ENCODE data around the gene ATF7IP2.
"Not testable (repeated sequence)": the region's sequence is repeated elsewhere in the genome, so short reads cannot be mapped to it uniquely, and the experiment has no call there.

ATF7IP2 gene

DNA sequence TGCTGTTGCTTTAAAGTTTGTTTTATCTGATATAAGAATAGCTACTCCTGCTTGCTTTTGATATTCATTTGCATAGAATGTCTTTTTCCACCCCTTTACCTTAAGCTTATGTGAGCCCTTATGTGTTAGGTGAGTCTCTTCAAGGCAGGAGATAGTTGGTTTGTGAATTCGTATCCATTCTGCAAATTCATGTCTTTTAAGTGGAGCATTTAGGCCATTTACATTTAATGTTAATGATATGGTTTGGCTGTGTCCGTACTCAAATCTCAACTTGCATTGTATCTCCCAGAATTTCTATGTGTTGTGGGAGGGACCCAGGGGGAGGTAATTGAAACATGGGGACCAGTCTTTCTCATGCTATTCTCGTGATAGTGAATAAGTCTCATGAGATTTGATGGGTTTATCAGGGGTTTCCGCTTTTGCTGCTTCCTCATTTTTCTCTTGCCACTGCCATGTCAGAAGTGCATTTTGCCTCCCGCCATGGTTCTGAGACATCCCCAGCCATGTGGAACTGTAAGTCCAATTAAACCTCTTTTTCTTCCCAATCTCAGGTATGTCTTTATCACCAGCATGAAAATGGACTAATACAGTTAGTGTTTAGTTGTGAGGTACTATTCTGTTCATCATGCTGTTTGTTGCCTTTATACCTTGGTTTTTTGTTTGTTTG lies 27.2 kb downstream of the ATF7IP2 start:
- no peak overlapping the region for H3K4me3 ChIP-seq (ENCODE audit: low read length)
- WGBS = 95% methylated on average over 5 of the region's 5 CpGs
- H3K9me3 ChIP-seq (ENCODE audit: insufficient read depth, low read depth, low read length) = peaks cover 73% of the 10 kb centered on the region

GRCh38 chr16:10418204-10418603 lies 32.3 kb downstream of the ATF7IP2 start:
- H3K9ac ChIP-seq (ENCODE audit: low read depth, low read length); H3K27ac ChIP-seq (ENCODE audit: low read depth, low read length); H3K27me3 ChIP-seq (ENCODE audit: insufficient read depth, low read length); H3K4me1 ChIP-seq (ENCODE audit: insufficient read depth, low read length); H3K4me3 ChIP-seq (ENCODE audit: low read length): not testable (repeated sequence)
- Histone ChIP-seq H3K9me3 (ENCODE audit: insufficient read depth, low read depth, low read length) (peaks cover 42% of the 10 kb centered on the region), H3K36me3 (ENCODE audit: insufficient read depth, low read length) (peaks cover 23% of the 10 kb centered on the region; the same call in 1 of the 2 replicates)
- 92% methylated on average over 6 of the region's 6 CpGs for WGBS

More for the DNA sequence above, 27.2 kb downstream of the ATF7IP2 start:
- H3K9ac ChIP-seq (ENCODE audit: low read depth, low read length) = no peak overlapping the region
- H3K36me3 ChIP-seq (ENCODE audit: insufficient read depth, low read length) = peaks cover 20% of the 10 kb centered on the region; the same call in 1 of the 2 replicates
- H3K4me1 ChIP-seq (ENCODE audit: insufficient read depth, low read length) = no peaks in the 10 kb centered on the region
- H3K27me3 ChIP-seq (ENCODE audit: insufficient read depth, low read length) = no peaks in the 10 kb centered on the region
- H3K27ac ChIP-seq (ENCODE audit: low read depth, low read length) = no peak overlapping the region

GRCh38 chr16:10419701-10420100 lies 33.8 kb downstream of the ATF7IP2 start:
- H3K9ac ChIP-seq (ENCODE audit: low read depth, low read length) = no peak overlapping the region
- H3K4me3 ChIP-seq (ENCODE audit: low read length) = no peak overlapping the region
- no peak overlapping the region for H3K27ac ChIP-seq (ENCODE audit: low read depth, low read length)
- H3K27me3 ChIP-seq (ENCODE audit: insufficient read depth, low read length) = no peaks in the 10 kb centered on the region
- WGBS = 97% methylated on average over 3 of the region's 3 CpGs
- H3K4me1 ChIP-seq (ENCODE audit: insufficient read depth, low read length) = no peaks in the 10 kb centered on the region
- peaks cover 34% of the 10 kb centered on the region for H3K9me3 ChIP-seq (ENCODE audit: insufficient read depth, low read depth, low read length)
- H3K36me3 ChIP-seq (ENCODE audit: insufficient read depth, low read length) = peaks cover 22% of the 10 kb centered on the region; the same call in 1 of the 2 replicates

GRCh38 chr16:10421596-10421995 lies 35.7 kb downstream of the ATF7IP2 start:
- H3K9me3 ChIP-seq (ENCODE audit: insufficient read depth, low read depth, low read length) = peaks cover 16% of the 10 kb centered on the region
- no peaks in the 10 kb centered on the region for H3K27me3 ChIP-seq (ENCODE audit: insufficient read depth, low read length)
- H3K27ac ChIP-seq (ENCODE audit: low read depth, low read length) = no peak overlapping the region
- no peak overlapping the region for H3K4me3 ChIP-seq (ENCODE audit: low read length)
- H3K36me3 ChIP-seq (ENCODE audit: insufficient read depth, low read length) = peaks cover 12% of the 10 kb centered on the region; the same call in 1 of the 2 replicates
- 90% methylated on average over 3 of the region's 3 CpGs for WGBS
- H3K9ac ChIP-seq (ENCODE audit: low read depth, low read length) = no peak overlapping the region
- H3K4me1 ChIP-seq (ENCODE audit: insufficient read depth, low read length) = no peaks in the 10 kb centered on the region

DNA sequence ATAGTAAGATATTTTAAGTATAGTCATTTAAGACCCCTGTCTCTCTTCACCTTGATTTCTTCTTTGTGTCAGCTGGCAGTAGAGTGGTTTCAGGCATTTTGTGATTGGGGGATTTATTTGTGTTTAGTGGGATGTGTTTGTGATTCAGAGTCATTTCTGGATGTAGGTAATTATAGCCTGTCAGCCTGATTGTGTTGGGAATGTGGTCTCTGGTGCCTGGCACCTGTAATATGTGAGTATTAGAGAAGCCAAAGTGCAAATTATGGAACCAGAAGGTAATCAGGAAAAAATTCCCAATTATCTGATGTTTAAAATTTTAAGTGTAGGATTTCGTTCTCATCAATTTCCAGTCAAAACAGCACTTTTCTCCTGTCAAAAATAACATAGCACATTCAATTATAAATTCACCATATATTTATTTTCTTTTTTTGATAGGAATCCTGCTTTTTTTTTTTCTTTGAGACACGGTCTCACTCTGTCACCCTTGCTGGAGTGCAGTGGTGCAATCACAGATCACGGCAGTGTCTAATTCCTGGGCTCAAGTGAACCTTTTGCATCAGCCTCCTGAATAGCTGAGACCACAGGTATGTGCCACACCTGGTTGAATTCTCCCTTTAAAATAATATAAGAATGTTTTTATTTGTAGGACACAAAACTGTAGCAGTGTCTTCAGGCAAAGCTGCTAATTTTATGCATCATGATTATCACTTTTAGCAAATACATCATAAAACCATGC lies 42.7 kb downstream of the ATF7IP2 start:
- no peak overlapping the region for H3K4me3 ChIP-seq (ENCODE audit: low read length)
- no peaks in the 10 kb centered on the region for H3K9me3 ChIP-seq (ENCODE audit: insufficient read depth, low read depth, low read length)
- H3K27ac ChIP-seq (ENCODE audit: low read depth, low read length) = no peak overlapping the region
- 99% methylated on average over 2 of the region's 3 CpGs for WGBS
- H3K4me1 ChIP-seq (ENCODE audit: insufficient read depth, low read length) = no peaks in the 10 kb centered on the region
- H3K9ac ChIP-seq (ENCODE audit: low read depth, low read length) = no peak overlapping the region
- no peaks in the 10 kb centered on the region for H3K27me3 ChIP-seq (ENCODE audit: insufficient read depth, low read length)
- H3K36me3 ChIP-seq (ENCODE audit: insufficient read depth, low read length) = peaks cover 26% of the 10 kb centered on the region

- H3K9ac ChIP-seq (ENCODE audit: low read depth, low read length); H3K4me1 ChIP-seq (ENCODE audit: insufficient read depth, low read length); H3K9me3 ChIP-seq (ENCODE audit: insufficient read depth, low read depth, low read length); H3K4me3 ChIP-seq (ENCODE audit: low read length); H3K27ac ChIP-seq (ENCODE audit: low read depth, low read length); H3K27me3 ChIP-seq (ENCODE audit: insufficient read depth, low read length): not testable (repeated sequence)
- peaks cover 34% of the 10 kb centered on the region for H3K36me3 ChIP-seq (ENCODE audit: insufficient read depth, low read length)
- 95% methylated on average over 12 of the region's 12 CpGs for WGBS
Measured at GRCh38 chr16:10429299-10429969, 43.6 kb downstream of the ATF7IP2 start.

GRCh38 chr16:10441726-10442125 lies 55.9 kb downstream of the ATF7IP2 start:
- Histone ChIP-seq H3K4me1 (ENCODE audit: insufficient read depth, low read length) (no peaks in the 10 kb centered on the region), H3K27ac (ENCODE audit: low read depth, low read length) (no peak overlapping the region), H3K27me3 (ENCODE audit: insufficient read depth, low read length) (no peaks in the 10 kb centered on the region), H3K9ac (ENCODE audit: low read depth, low read length) (no peak overlapping the region), H3K36me3 (ENCODE audit: insufficient read depth, low read length) (peaks cover 67% of the 10 kb centered on the region), H3K4me3 (ENCODE audit: low read length) (no peak overlapping the region), H3K9me3 (ENCODE audit: insufficient read depth, low read depth, low read length) (peaks cover 53% of the 10 kb centered on the region)
- over 99% methylated on average over 3 of the region's 3 CpGs for WGBS

GRCh38 chr16:10447289-10447688 lies 61.4 kb downstream of the ATF7IP2 start:
- WGBS = 93% methylated on average over 9 of the region's 9 CpGs
- no peak overlapping the region for H3K27ac ChIP-seq (ENCODE audit: low read depth, low read length)
- no peaks in the 10 kb centered on the region for H3K27me3 ChIP-seq (ENCODE audit: insufficient read depth, low read length)
- no peak overlapping the region for H3K9ac ChIP-seq (ENCODE audit: low read depth, low read length)
- no peaks in the 10 kb centered on the region for H3K4me1 ChIP-seq (ENCODE audit: insufficient read depth, low read length)
- peaks cover 58% of the 10 kb centered on the region for H3K36me3 ChIP-seq (ENCODE audit: insufficient read depth, low read length)
- peaks cover 47% of the 10 kb centered on the region for H3K9me3 ChIP-seq (ENCODE audit: insufficient read depth, low read depth, low read length)
- no peak overlapping the region for H3K4me3 ChIP-seq (ENCODE audit: low read length)

DNA sequence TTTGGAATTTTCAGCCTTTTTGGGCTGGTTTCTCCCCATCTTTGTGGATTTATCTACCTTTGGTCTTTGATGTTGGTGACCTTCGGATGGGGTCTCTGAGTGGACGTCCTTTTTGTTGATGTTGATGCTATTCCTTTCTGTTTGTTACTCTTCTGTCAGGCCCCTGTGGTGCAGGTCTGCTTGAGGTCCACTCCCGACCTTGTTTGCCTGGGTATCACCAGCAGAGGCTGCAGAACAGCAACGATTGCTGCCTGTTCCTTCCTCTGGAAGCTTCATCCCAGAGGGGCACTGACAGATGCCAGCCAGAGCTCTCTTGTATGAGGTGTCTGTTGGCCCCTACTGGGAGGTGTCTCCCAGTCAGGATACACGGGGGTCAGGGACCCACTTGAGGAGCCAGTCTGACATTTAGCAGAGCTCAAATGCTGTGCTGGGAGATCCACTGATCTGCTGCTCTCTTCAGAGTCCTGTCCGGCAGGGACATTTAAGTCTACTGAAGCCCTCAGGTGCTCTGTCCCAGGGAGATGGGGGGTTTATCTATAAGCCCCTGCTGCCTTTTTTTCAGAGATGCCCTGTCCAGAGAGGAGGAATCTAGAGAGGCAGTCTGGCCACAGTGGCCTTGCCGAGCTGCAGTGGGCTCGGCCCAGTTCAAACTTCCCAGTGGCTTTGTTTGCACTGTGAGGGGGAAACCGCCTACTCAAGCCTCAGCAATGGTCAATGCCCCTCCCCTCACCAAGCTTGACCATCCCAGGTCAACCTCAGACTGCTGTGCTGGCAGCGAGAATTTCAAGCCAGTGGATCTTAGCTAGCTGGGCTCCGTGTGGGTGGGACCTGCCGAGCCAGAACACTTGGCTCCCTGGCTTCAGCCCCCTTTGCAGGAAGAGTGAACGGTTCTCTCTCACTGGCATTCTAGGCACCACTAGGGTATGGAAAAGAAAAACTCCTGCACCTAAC lies 66.6 kb downstream of the ATF7IP2 start:
- not testable (repeated sequence) for H3K4me3 ChIP-seq (ENCODE audit: low read length); H3K27ac ChIP-seq (ENCODE audit: low read depth, low read length); H3K9ac ChIP-seq (ENCODE audit: low read depth, low read length); H3K9me3 ChIP-seq (ENCODE audit: insufficient read depth, low read depth, low read length); H3K27me3 ChIP-seq (ENCODE audit: insufficient read depth, low read length); H3K4me1 ChIP-seq (ENCODE audit: insufficient read depth, low read length)
- 93% methylated on average over 13 of the region's 13 CpGs for WGBS
- H3K36me3 ChIP-seq (ENCODE audit: insufficient read depth, low read length) = peaks cover 17% of the 10 kb centered on the region

DNA sequence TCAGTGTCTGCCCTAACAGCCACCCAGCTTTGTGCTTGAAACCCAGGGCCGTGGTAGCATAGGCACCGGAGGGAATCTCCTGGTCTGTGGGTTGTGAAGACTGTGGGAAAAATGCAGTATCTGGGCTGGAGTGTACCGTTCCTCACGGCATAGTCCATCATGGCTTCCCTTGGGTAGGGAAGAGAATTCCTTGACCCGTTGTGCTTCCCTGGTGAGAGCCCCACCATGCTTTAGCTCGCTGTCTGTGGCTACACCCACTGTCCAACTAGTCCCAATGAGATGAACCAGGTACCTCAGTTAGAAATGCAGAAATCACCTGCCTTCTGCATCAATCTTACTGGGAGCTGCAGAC lies 67.3 kb downstream of the ATF7IP2 start:
- H3K27me3 ChIP-seq (ENCODE audit: insufficient read depth, low read length) = no peaks in the 10 kb centered on the region
- no peaks in the 10 kb centered on the region for H3K4me1 ChIP-seq (ENCODE audit: insufficient read depth, low read length)
- H3K9ac ChIP-seq (ENCODE audit: low read depth, low read length) = no peak overlapping the region
- no peaks in the 10 kb centered on the region for H3K9me3 ChIP-seq (ENCODE audit: insufficient read depth, low read depth, low read length)
- H3K4me3 ChIP-seq (ENCODE audit: low read length) = no peak overlapping the region
- WGBS = 95% methylated on average over 6 of the region's 6 CpGs
- peaks cover 15% of the 10 kb centered on the region; the same call in 1 of the 2 replicates for H3K36me3 ChIP-seq (ENCODE audit: insufficient read depth, low read length)
- no peak overlapping the region for H3K27ac ChIP-seq (ENCODE audit: low read depth, low read length)
